SJSA1 (cell line): ENCODE results near the gene MPZ. TPM values are rescaled to one million over a fixed set of nuclear protein-coding genes. Genes with fewer than 3 reads are reported as not detected.

Source experiments
- DNase-seq, 2 experiments: peaks; one replicate each; pipeline ENCODE4 v3.0.0-alpha.2; 2015 to 2020; ENCODE audit warnings: low spot score in 2 of 2, low read depth in 1 of 2
- H3K27ac ChIP-seq: fragments of 250-450 bp; sonication (Bioruptor Pico); 2 replicates; pipeline ENCODE4 v1.5.1; 2020; ENCODE audit warnings: mild to moderate bottlenecking, moderate library complexity
- H3K27me3 ChIP-seq: fragments of 250-450 bp; sonication (Bioruptor Pico); replicated peaks from 2 replicates; pipeline ENCODE4 v1.5.1; 2020; ENCODE audit warnings: mild to moderate bottlenecking, moderate library complexity
- H3K36me3 ChIP-seq: fragments of 250-450 bp; sonication (Bioruptor Pico); 2 replicates; pipeline ENCODE4 v1.5.1; 2020; ENCODE audit warnings: mild to moderate bottlenecking
- H3K4me1 ChIP-seq: fragments of 250-450 bp; sonication (Bioruptor Pico); replicated peaks from 2 replicates; pipeline ENCODE4 v1.6.1; 2021; ENCODE audit warnings: mild to moderate bottlenecking
- H3K4me3 ChIP-seq: fragments of 250-450 bp; sonication (Bioruptor Pico); 2 replicates; pipeline ENCODE4 v1.5.1; 2020; ENCODE audit warnings: mild to moderate bottlenecking
- H3K9me3 ChIP-seq: fragments of 250-450 bp; sonication (Bioruptor Pico); replicated peaks from 2 replicates; pipeline ENCODE4 v1.5.1; 2020; ENCODE audit warnings: mild to moderate bottlenecking
- total RNA-seq: library from RNA; depleted of rRNA; stranded (reverse); fragments of >200 nt; shearing (Covaris generic); gene quantifications from 2 replicates; pipeline ENCODE4 v1.2.3, GENCODE V29; 2014

MPZ gene
- total RNA-seq, 1 experiment from 2014 or later: not detected

DNA sequence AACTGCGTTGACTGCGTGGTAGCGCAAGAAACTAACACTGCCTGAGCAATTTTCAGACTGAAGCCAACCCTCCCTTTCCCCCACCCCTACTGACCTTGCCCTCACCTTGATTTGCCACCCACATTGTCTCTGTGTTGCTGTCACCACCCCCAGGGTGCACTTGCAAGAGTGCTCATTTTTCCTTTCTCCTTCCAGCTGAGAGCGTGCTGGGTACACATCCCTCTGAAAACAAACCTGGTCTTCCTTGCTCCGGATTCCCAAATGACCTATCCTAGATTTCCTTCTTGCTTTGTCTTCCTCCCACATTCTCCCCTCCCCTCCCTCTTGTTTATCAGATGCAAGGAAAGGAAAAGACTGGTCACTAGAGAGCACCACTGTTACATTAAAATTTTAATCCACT lies 24.2 kb downstream of the MPZ start:
- H3K9me3 ChIP-seq: no peaks in the 10 kb centered on the region
- no peak overlapping the region for H3K27ac ChIP-seq
- no peak for DNase-seq
- H3K36me3 ChIP-seq: no peaks in the 10 kb centered on the region
- no peaks in the 10 kb centered on the region for H3K4me1 ChIP-seq
- peaks cover 19% of the 10 kb centered on the region for H3K27me3 ChIP-seq
- H3K4me3 ChIP-seq: no peak overlapping the region

GRCh38 chr1:161285113-161285512 lies 24.7 kb downstream of the MPZ start:
- H3K9me3 ChIP-seq: no peaks in the 10 kb centered on the region
- no peak overlapping the region for H3K4me3 ChIP-seq
- H3K4me1 ChIP-seq: no peaks in the 10 kb centered on the region
- peaks cover 19% of the 10 kb centered on the region for H3K27me3 ChIP-seq
- no peak overlapping the region for H3K27ac ChIP-seq
- DNase-seq: no peak
- no peaks in the 10 kb centered on the region for H3K36me3 ChIP-seq

DNA sequence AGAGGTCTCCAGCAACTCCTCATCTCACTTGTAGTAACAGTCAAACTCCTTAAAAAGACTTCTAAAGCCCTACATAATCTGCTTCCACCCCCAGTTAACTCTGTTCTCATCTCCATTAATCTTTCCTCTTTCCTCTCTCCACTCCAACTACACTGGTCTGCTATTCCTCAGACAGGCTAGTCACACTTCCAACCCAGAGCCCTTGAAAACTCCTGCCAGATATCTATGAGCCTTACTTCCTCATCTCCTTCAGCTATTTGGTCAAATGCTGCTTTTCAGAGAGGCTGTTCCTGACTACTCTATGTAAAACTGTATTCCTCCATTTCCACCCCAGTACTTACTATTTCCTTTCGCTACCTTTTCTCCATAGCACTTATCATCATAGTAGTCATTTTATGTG lies 26.8 kb downstream of the MPZ start:
- no peak overlapping the region for H3K4me3 ChIP-seq
- H3K9me3 ChIP-seq: no peaks in the 10 kb centered on the region
- peaks cover 21% of the 10 kb centered on the region for H3K27me3 ChIP-seq
- no peak for DNase-seq
- H3K36me3 ChIP-seq: no peaks in the 10 kb centered on the region
- H3K27ac ChIP-seq: no peak overlapping the region
- no peaks in the 10 kb centered on the region for H3K4me1 ChIP-seq

GRCh38 chr1:161274874-161275273 lies 34.9 kb downstream of the MPZ start:
- DNase-seq: no peak
- Histone ChIP-seq H3K27ac (no peak overlapping the region), H3K36me3 (no peaks in the 10 kb centered on the region), H3K27me3 (peaks cover 20% of the 10 kb centered on the region), H3K9me3 (no peaks in the 10 kb centered on the region), H3K4me3 (no peak overlapping the region), H3K4me1 (no peaks in the 10 kb centered on the region)

- H3K4me1 ChIP-seq: no peaks in the 10 kb centered on the region
- H3K36me3 ChIP-seq: no peaks in the 10 kb centered on the region
- H3K27ac ChIP-seq: no peak overlapping the region
- H3K9me3 ChIP-seq: no peaks in the 10 kb centered on the region
- no peak overlapping the region for H3K4me3 ChIP-seq
- no peak for DNase-seq
- peaks cover 18% of the 10 kb centered on the region for H3K27me3 ChIP-seq
Measured at GRCh38 chr1:161273402-161273801, 36.4 kb downstream of the MPZ start.

DNA sequence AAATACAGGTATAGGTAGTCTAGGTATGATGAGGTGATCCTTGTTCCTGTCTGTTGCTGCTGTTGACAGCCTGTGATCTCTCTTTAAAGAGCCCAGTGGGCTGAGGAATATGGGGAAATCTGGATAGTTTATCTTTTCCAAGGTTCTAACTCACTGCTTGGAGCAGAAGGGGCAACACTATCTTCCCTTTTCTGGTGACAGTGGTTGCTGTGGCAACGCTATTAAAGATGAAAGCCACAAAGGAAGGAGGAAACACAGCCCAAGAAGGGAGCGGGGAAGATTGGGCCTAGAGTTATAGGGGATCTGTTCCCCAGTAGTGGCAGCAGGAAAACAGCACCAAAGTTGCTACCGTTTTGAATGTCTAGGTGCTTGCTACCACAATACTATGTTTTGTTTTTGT lies 42.4 kb downstream of the MPZ start:
- Histone ChIP-seq H3K4me1 (no peaks in the 10 kb centered on the region), H3K9me3 (no peaks in the 10 kb centered on the region), H3K27ac (no peak overlapping the region), H3K4me3 (no peak overlapping the region), H3K36me3 (no peaks in the 10 kb centered on the region), H3K27me3 (peaks cover 6% of the 10 kb centered on the region; the same call in 1 of the 2 replicates)
- DNase-seq: no peak

GRCh38 chr1:161266836-161267235 lies 42.9 kb downstream of the MPZ start:
- Histone ChIP-seq H3K4me1 (no peaks in the 10 kb centered on the region), H3K27me3 (peaks cover 6% of the 10 kb centered on the region; the same call in 1 of the 2 replicates), H3K9me3 (no peaks in the 10 kb centered on the region), H3K4me3 (no peak overlapping the region), H3K36me3 (no peaks in the 10 kb centered on the region), H3K27ac (no peak overlapping the region)
- no peak for DNase-seq

GRCh38 chr1:161266202-161266601 lies 43.6 kb downstream of the MPZ start:
- no peaks in the 10 kb centered on the region for H3K36me3 ChIP-seq
- DNase-seq: no peak

GRCh38 chr1:161265305-161265704 lies 44.5 kb downstream of the MPZ start:
- H3K9me3 ChIP-seq: no peaks in the 10 kb centered on the region
- no peak overlapping the region for H3K4me3 ChIP-seq
- H3K27me3 ChIP-seq: peaks cover 20% of the 10 kb centered on the region
- H3K27ac ChIP-seq: no peak overlapping the region
- H3K4me1 ChIP-seq: no peaks in the 10 kb centered on the region
- H3K36me3 ChIP-seq: no peaks in the 10 kb centered on the region
- DNase-seq: no peak

More at GRCh38 chr1:161266202-161266601, 43.6 kb downstream of the MPZ start:
- no peaks in the 10 kb centered on the region for H3K4me1 ChIP-seq
- no peak overlapping the region for H3K27ac ChIP-seq
- H3K4me3 ChIP-seq: no peak overlapping the region
- H3K27me3 ChIP-seq: peaks cover 13% of the 10 kb centered on the region
- H3K9me3 ChIP-seq: no peaks in the 10 kb centered on the region

- Histone ChIP-seq H3K9me3 (peaks cover 8% of the 10 kb centered on the region), H3K27ac (no peak overlapping the region), H3K4me1 (peaks cover 5% of the 10 kb centered on the region), H3K4me3 (no peak overlapping the region), H3K27me3 (peaks cover 34% of the 10 kb centered on the region), H3K36me3 (no peaks in the 10 kb centered on the region)
- DNase-seq: no peak
Measured at GRCh38 chr1:161261261-161262235, 48.2 kb downstream of the MPZ start.

- DNase-seq: no peak
- peaks cover 34% of the 10 kb centered on the region for H3K27me3 ChIP-seq
- H3K9me3 ChIP-seq: peaks cover 8% of the 10 kb centered on the region
- peaks cover 5% of the 10 kb centered on the region for H3K4me1 ChIP-seq
- H3K4me3 ChIP-seq: no peak overlapping the region
- H3K27ac ChIP-seq: no peak overlapping the region
- no peaks in the 10 kb centered on the region for H3K36me3 ChIP-seq
Measured at GRCh38 chr1:161260376-161261260, 49.1 kb downstream of the MPZ start.

DNA sequence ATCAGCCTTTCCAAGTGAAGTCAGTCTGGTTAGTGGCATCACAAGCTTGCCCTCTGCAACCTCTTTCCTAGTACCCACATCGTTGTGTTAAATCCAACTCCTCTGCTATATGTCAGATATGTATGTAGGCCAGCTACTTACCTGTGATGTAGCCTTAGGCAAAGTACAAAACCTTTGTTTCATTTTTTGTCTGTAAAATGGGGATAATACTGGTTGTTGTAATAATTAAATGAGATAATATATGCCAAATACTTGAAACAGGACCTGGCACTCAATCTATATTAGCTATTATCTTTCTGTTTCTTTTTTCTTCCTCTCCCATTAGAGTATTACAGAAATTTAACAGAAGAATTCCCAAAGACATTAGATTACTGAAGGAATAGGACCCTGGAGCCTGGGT lies 50.0 kb downstream of the MPZ start:
- Histone ChIP-seq H3K36me3 (no peaks in the 10 kb centered on the region), H3K9me3 (peaks cover 8% of the 10 kb centered on the region), H3K4me3 (no peak overlapping the region), H3K4me1 (peaks cover 5% of the 10 kb centered on the region), H3K27ac (no peak overlapping the region), H3K27me3 (peaks cover 34% of the 10 kb centered on the region)
- DNase-seq: no peak

GRCh38 chr1:161259345-161259702 lies 50.4 kb downstream of the MPZ start:
- Histone ChIP-seq H3K27me3 (peaks cover 34% of the 10 kb centered on the region), H3K4me1 (peaks cover 5% of the 10 kb centered on the region), H3K27ac (no peak overlapping the region), H3K36me3 (no peaks in the 10 kb centered on the region), H3K4me3 (no peak overlapping the region), H3K9me3 (peaks cover 8% of the 10 kb centered on the region)
- DNase-seq: no peak
